ENCODE results near the gene RNF213. TPM values are rescaled to one million over a fixed set of nuclear protein-coding genes. Genes with fewer than 3 reads are reported as not detected.

Gene RNF213
- total RNA-seq, 1 experiment from 2014 or later, result 61.4 TPM

DNA sequence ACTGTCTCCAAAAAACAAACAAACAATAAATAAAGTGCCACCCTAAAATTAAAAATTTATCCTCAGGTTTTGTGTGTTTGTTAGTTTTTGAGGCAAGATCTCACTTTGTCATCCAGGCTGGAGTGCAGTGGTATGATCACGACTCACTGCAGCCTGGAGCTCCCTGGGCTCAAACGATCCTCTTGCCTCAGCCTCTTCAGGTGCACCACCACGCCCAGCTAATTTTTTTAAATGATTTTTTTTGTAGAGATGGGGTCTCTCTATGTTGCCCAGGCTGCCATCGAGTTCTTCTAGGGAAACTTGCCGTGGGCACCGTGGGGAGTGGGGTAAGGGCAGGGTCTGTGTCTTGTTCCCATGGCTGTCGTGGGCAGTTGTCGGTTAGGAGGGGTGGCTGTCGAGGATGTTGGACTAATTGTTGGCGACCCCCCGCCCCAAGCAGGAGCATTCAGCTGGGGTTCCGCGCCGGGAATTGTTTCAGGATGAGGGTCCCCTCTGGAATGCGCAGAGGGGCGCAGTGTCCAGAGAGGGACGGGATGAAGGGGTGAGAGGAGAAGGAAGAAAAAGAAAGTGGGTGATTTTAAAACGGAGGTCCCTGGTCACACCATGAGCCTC lies 1.1 kb upstream of the RNF213 start:
- peaks cover 32% of the 10 kb centered on the region for H3K4me1 Mint-ChIP-seq (ENCODE audit: low read depth, unreplicated experiment)
- POLR2A ChIA-PET, result no interaction called here

DNA sequence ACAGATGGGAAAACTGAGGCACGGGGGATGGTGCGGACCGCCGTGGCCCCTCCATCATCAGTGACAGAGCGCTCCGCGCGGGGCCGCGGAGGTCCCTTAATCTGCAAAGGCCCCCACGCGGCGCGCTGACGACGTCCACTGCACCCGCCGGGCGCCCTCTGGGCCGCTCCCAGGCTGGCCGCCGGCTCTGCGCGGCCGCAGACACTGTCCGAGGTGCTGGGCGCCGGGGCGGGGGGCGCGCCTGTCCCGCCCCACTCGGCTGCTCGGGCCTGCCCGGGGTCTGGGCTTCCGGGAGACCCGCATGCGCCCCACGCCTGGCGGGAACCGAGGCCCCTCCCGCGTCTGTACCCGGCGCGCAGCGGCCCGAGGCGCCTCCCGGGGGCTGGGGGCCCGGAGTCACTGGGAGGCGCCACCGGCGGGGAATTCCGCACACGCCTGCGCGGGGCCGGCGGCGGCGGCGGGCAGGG lies 550 bp upstream of the RNF213 start:
- Mint-ChIP-seq H3K9me3 (ENCODE audit: unreplicated experiment) (no peaks in the 10 kb centered on the region), H3K27me3 (ENCODE audit: insufficient read depth, unreplicated experiment) (no peaks in the 10 kb centered on the region), H3K27ac (ENCODE audit: unreplicated experiment) (peak overlapping the region; percentile 94), H3K4me3 (ENCODE audit: unreplicated experiment) (peak overlapping the region; percentile 96), H3K4me1 (ENCODE audit: low read depth, unreplicated experiment) (peaks cover 26% of the 10 kb centered on the region), H3K36me3 (ENCODE audit: insufficient read depth, unreplicated experiment) (peaks cover 21% of the 10 kb centered on the region)
- ChIA-PET POLR2A (interaction anchor here (0.6 kb wide), 1 partner anchor 40 kb away, joined by 3 read pairs; the partner anchor contains the start of genes SGSH and SLC26A11), CTCF (no interaction called here)
- no peaks in the 10 kb centered on the region for H3K27me3 ChIP-seq (replicated peaks; ENCODE audit: control insufficient read depth, insufficient read depth, low read length)
- intact Hi-C loops (cut with micrococcal nuclease; ENCODE audit: unreplicated experiment), result no loop called here
- H3K36me3 ChIP-seq (ENCODE audit: control insufficient read depth, insufficient read depth, low read length), result no peaks in the 10 kb centered on the region
- no peaks in the 10 kb centered on the region for H3K9me3 ChIP-seq
- peak overlapping the region; percentile 59 for H3K4me3 ChIP-seq (ENCODE audit: low read depth, low read length)
- TF ChIP-seq, protein P1, sequence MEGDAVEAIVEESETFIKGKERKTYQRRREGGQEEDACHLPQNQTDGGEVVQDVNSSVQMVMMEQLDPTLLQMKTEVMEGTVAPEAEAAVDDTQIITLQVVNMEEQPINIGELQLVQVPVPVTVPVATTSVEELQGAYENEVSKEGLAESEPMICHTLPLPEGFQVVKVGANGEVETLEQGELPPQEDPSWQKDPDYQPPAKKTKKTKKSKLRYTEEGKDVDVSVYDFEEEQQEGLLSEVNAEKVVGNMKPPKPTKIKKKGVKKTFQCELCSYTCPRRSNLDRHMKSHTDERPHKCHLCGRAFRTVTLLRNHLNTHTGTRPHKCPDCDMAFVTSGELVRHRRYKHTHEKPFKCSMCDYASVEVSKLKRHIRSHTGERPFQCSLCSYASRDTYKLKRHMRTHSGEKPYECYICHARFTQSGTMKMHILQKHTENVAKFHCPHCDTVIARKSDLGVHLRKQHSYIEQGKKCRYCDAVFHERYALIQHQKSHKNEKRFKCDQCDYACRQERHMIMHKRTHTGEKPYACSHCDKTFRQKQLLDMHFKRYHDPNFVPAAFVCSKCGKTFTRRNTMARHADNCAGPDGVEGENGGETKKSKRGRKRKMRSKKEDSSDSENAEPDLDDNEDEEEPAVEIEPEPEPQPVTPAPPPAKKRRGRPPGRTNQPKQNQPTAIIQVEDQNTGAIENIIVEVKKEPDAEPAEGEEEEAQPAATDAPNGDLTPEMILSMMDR (IDR thresholded peaks at IDR 0.05; ENCODE audit: insufficient read depth in 1 of 2, low read depth in 1 of 2, low read length in 1 of 2, severe bottlenecking in 1 of 2, unreplicated experiment in 1 of 2), result no peak
- peak; percentile 85 to 91 for DNase-seq
- no TSS peak for BruUV-seq (replicated peaks)
- peaks cover 36% of the 10 kb centered on the region for H3K4me1 ChIP-seq

More for the DNA sequence above, 1.1 kb upstream of the RNF213 start:
- CTCF ChIA-PET, result interaction anchor here (0.6 kb wide), 1 partner anchor 1945 kb away, joined by 3 read pairs; no protein-coding TSS in a partner anchor
- intact Hi-C loops (cut with micrococcal nuclease; ENCODE audit: unreplicated experiment), result no loop called here
- H3K27ac Mint-ChIP-seq (ENCODE audit: unreplicated experiment), result peak overlapping the region; percentile 94
- TF ChIP-seq, protein P1 (IDR thresholded peaks at IDR 0.05; ENCODE audit: insufficient read depth in 1 of 2, low read depth in 1 of 2, low read length in 1 of 2, severe bottlenecking in 1 of 2, unreplicated experiment in 1 of 2), result no peak
- no peak for DNase-seq
- Histone ChIP-seq H3K36me3 (ENCODE audit: control insufficient read depth, insufficient read depth, low read length) (no peaks in the 10 kb centered on the region), H3K4me1 (peaks cover 42% of the 10 kb centered on the region), H3K27me3 (replicated peaks; ENCODE audit: control insufficient read depth, insufficient read depth, low read length) (no peaks in the 10 kb centered on the region), H3K4me3 (ENCODE audit: low read depth, low read length) (peak overlapping the region; percentile 59), H3K9me3 (no peaks in the 10 kb centered on the region)
- H3K27me3 Mint-ChIP-seq (ENCODE audit: insufficient read depth, unreplicated experiment), result no peaks in the 10 kb centered on the region
- peaks cover 23% of the 10 kb centered on the region for H3K36me3 Mint-ChIP-seq (ENCODE audit: insufficient read depth, unreplicated experiment)
- H3K4me3 Mint-ChIP-seq (ENCODE audit: unreplicated experiment), result peak overlapping the region; percentile 96
- BruUV-seq (replicated peaks), result TSS peak; percentile 87
- H3K9me3 Mint-ChIP-seq (ENCODE audit: unreplicated experiment), result no peaks in the 10 kb centered on the region

DNA sequence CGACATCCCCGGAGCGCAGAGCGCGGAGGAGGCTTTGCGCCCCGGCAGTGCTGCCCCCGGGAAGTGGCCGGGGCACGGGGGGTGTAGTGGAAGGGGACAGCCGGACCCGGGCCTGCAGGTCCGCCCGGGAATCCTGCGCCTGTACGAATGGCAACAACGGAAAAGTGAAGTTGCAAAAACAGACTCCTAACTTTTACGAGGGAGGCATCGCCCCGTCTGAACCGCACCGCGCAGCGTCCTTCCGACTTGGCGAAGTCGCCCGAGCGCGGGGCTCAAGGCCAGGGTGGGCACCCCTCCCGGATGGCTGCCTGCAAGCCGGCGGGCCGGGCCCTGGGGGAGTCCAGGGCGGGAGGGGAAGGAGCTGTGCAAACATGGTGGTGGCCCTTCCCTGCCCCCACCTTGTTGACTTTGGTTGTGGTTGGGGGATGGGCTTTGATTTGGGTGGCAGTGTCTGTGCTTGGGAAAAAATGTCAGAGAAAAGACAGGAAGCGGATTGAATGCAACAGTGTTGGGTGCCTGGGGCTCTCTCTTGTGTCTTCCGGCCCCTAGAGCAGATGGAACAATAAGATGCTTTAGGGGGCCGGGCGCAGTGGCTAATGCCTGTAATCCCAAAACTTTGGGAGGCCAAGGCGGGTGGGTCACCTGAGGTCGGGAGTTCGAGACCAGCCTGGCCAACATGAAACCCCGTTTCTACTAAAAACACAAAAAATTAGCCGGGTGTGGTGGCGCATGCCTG lies 675 bp downstream of the RNF213 start:
- DNase-seq, result peak; percentile 69 to 71
- Histone ChIP-seq H3K27me3 (replicated peaks; ENCODE audit: control insufficient read depth, insufficient read depth, low read length) (no peaks in the 10 kb centered on the region), H3K9me3 (no peaks in the 10 kb centered on the region), H3K4me1 (peaks cover 28% of the 10 kb centered on the region), H3K36me3 (ENCODE audit: control insufficient read depth, insufficient read depth, low read length) (0 out of 2 replicates have a peak, but pooled peaks cover 1% of the 10 kb centered on the region), H3K4me3 (ENCODE audit: low read depth, low read length) (peak overlapping the region; percentile 88)
- BruUV-seq (replicated peaks), result TSS peak; percentile 34
- TF ChIP-seq, protein P1 (IDR thresholded peaks at IDR 0.05; ENCODE audit: insufficient read depth in 1 of 2, low read depth in 1 of 2, low read length in 1 of 2, severe bottlenecking in 1 of 2, unreplicated experiment in 1 of 2), result no peak
- H3K9me3 Mint-ChIP-seq (ENCODE audit: unreplicated experiment), result no peaks in the 10 kb centered on the region
- peak overlapping the region; percentile 74 for H3K27ac Mint-ChIP-seq (ENCODE audit: unreplicated experiment)
- no peaks in the 10 kb centered on the region for H3K27me3 Mint-ChIP-seq (ENCODE audit: insufficient read depth, unreplicated experiment)
- intact Hi-C loops (cut with micrococcal nuclease; ENCODE audit: unreplicated experiment), result no loop called here
- peaks cover 25% of the 10 kb centered on the region for H3K4me1 Mint-ChIP-seq (ENCODE audit: low read depth, unreplicated experiment)
- CTCF ChIA-PET, result no interaction called here
- POLR2A ChIA-PET, result interaction anchor here (0.6 kb wide), 2 partner anchors 10 to 113 kb away, joined by 3 to 5 read pairs; no protein-coding TSS in a partner anchor
- peaks cover 20% of the 10 kb centered on the region for H3K36me3 Mint-ChIP-seq (ENCODE audit: insufficient read depth, unreplicated experiment)
- peak overlapping the region; percentile 79 for H3K4me3 Mint-ChIP-seq (ENCODE audit: unreplicated experiment)

All from Caco-2 (cell line).